OCI-LY7 (cell line): Measurements from ENCODE around the gene SV2C. TPM values are rescaled to one million over a fixed set of nuclear protein-coding genes. Genes with fewer than 3 reads are reported as not detected.

Source experiments
- BruUV-seq: library from RNA; stranded (reverse); fragments of 400-500 nt; replicated peaks from 2 replicates; lab custom pipeline; 2021; lab: Mats Ljungman, UMichigan
- CTCF ChIA-PET: fragments of 300-600 bp; sonication (Branson Sonifier 250); formaldehyde crosslinking; loops from one replicate; lab custom pipeline; 2022; ENCODE audit warnings: antibody characterized with exemption; ENCODE audit not compliant: unreplicated experiment; lab: Charles Lee
- POLR2A ChIA-PET: fragments of 300-600 bp; sonication (Branson Sonifier 250); formaldehyde crosslinking; loops from one replicate; lab custom pipeline; 2022; ENCODE audit warnings: antibody characterized with exemption; lab: Charles Lee
- DNase-seq: peaks from one replicate; pipeline ENCODE4 v3.0.0-alpha.2; 2015; ENCODE audit warnings: low spot score
- H2AFZ ChIP-seq: fragments of 200-600 bp; sonication (generic), shearing (Covaris generic); 2 replicates; pipeline ENCODE4 v1.6.1; 2014; ENCODE audit warnings: mild to moderate bottlenecking, antibody characterized with exemption, low read length, moderate library complexity
- H3K27ac ChIP-seq: fragments of 200-600 bp; sonication (generic); 2 replicates; pipeline ENCODE4 v1.5.1; 2014; ENCODE audit warnings: mixed run types, low read depth, mild to moderate bottlenecking, moderate library complexity, low read length, inconsistent platforms; ENCODE audit not compliant: poor library complexity, severe bottlenecking
- H3K36me3 ChIP-seq: fragments of 200-600 bp; sonication (generic); 2 replicates; pipeline ENCODE4 v1.6.1; 2014; ENCODE audit warnings: mild to moderate bottlenecking, antibody characterized with exemption, low read length, moderate library complexity, mixed read lengths; ENCODE audit not compliant: insufficient read depth
- H3K4me1 ChIP-seq: fragments of 200-600 bp; sonication (generic); 2 replicates; pipeline ENCODE4 v1.5.1; 2014; ENCODE audit warnings: mild to moderate bottlenecking, low read length; ENCODE audit not compliant: insufficient read depth, poor library complexity, severe bottlenecking
- H3K4me2 ChIP-seq: fragments of 200-600 bp; sonication (generic); 2 replicates; pipeline ENCODE4 v1.6.1; 2014; ENCODE audit warnings: mild to moderate bottlenecking, low read length
- H3K4me3 ChIP-seq: fragments of 200-600 bp; sonication (generic); 2 replicates; pipeline ENCODE4 v1.5.1; 2014; ENCODE audit warnings: mild to moderate bottlenecking, low read depth, low read length; ENCODE audit not compliant: poor library complexity, severe bottlenecking
- H3K79me2 ChIP-seq: fragments of 200-600 bp; sonication (generic); 2 replicates; pipeline ENCODE4 v1.6.1; 2016; ENCODE audit warnings: low read depth, mild to moderate bottlenecking, low read length, moderate library complexity, mixed read lengths; ENCODE audit not compliant: insufficient read depth
- H3K9me2 ChIP-seq: fragments of 200-600 bp; sonication (generic); 2 replicates; pipeline ENCODE4 v1.6.1; 2016; ENCODE audit warnings: mild to moderate bottlenecking, low read length, mixed read lengths; ENCODE audit not compliant: insufficient read depth
- H3K9me3 ChIP-seq: fragments of 200-600 bp; sonication (generic); 2 replicates; pipeline ENCODE4 v1.6.1; 2014; ENCODE audit warnings: mild to moderate bottlenecking, mixed run types, low read length, mixed read lengths
- H4K20me1 ChIP-seq: fragments of 200-600 bp; sonication (generic); 2 replicates; pipeline ENCODE4 v1.6.1; 2014; ENCODE audit warnings: mild to moderate bottlenecking, antibody characterized with exemption, low read length, moderate library complexity, mixed read lengths; ENCODE audit not compliant: insufficient read depth
- EZH2phosphoT487 ChIP-seq: fragments of 200-600 bp; sonication (generic); IDR thresholded peaks from 2 replicates; pipeline ENCODE4 v1.6.1; 2018; ENCODE audit warnings: low read depth, borderline replicate concordance, mild to moderate bottlenecking, mixed run types, antibody characterized with exemption, low read length, moderate library complexity, mixed read lengths
- intact Hi-C: fragments of 100-400 bp; cut with micrococcal nuclease; formaldehyde crosslinking; loops from one replicate; pipeline ENCODE4 v1.10.0; 2022; ENCODE audit not compliant: unreplicated experiment
- total RNA-seq, 2 experiments: library from RNA; depleted of rRNA in 1 of 2; stranded (reverse); fragments of >200 nt in 1 of 2; shearing (Covaris generic) in 1 of 2; gene quantifications; 2 replicates each; pipeline ENCODE4 v1.2.3, GENCODE V29; 2014 to 2022
- TF ChIP-seq, protein P1 (sequence below): fragments of 200-600 bp; sonication (generic); conservative IDR thresholded peaks from 2 replicates; pipeline ENCODE4 v1.5.1; 2014; ENCODE audit warnings: mild to moderate bottlenecking, antibody characterized with exemption, low read length, moderate library complexity, mixed read lengths

The SV2C gene
- total RNA-seq, 2 experiments from 2014 or later = not detected

DNA sequence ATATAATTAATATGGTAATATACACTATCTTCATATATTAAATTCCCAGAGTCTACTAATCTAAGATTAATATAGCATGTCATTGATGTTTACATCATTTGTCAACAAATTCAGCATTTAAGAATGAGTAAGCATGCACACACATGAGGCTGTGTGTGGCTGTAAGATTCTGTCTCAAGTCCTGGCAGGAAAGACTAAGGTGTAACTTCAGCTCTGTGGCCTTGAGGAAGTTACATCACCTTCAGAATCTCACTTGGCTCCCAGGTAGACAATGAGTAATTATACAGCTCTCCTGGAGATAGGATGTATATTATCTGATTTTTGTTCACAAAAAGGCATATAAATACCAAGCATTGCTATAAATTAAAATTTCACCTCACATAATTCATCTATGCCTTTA is 200.5 kb downstream of the SV2C start:
- Histone ChIP-seq H4K20me1 (no peaks in the 10 kb centered on the region), H3K9me3 (no peaks in the 10 kb centered on the region), H3K36me3 (no peaks in the 10 kb centered on the region), H3K9me2 (no peaks in the 10 kb centered on the region), H3K4me1 (no peaks in the 10 kb centered on the region), H3K27ac (no peak overlapping the region), H3K4me3 (no peak overlapping the region), H2AFZ (no peak overlapping the region), H3K79me2 (no peaks in the 10 kb centered on the region), H3K4me2 (no peak overlapping the region)
- POLR2A ChIA-PET = interaction anchor here (0.6 kb wide), 1 partner anchor 84 kb away, joined by 3 read pairs; no protein-coding TSS in a partner anchor
- intact Hi-C loops = no loop called here
- CTCF ChIA-PET = no interaction called here
- TF ChIP-seq, protein P1, sequence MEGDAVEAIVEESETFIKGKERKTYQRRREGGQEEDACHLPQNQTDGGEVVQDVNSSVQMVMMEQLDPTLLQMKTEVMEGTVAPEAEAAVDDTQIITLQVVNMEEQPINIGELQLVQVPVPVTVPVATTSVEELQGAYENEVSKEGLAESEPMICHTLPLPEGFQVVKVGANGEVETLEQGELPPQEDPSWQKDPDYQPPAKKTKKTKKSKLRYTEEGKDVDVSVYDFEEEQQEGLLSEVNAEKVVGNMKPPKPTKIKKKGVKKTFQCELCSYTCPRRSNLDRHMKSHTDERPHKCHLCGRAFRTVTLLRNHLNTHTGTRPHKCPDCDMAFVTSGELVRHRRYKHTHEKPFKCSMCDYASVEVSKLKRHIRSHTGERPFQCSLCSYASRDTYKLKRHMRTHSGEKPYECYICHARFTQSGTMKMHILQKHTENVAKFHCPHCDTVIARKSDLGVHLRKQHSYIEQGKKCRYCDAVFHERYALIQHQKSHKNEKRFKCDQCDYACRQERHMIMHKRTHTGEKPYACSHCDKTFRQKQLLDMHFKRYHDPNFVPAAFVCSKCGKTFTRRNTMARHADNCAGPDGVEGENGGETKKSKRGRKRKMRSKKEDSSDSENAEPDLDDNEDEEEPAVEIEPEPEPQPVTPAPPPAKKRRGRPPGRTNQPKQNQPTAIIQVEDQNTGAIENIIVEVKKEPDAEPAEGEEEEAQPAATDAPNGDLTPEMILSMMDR = no peak
- BruUV-seq = no TSS peak
- no peak for DNase-seq

DNA sequence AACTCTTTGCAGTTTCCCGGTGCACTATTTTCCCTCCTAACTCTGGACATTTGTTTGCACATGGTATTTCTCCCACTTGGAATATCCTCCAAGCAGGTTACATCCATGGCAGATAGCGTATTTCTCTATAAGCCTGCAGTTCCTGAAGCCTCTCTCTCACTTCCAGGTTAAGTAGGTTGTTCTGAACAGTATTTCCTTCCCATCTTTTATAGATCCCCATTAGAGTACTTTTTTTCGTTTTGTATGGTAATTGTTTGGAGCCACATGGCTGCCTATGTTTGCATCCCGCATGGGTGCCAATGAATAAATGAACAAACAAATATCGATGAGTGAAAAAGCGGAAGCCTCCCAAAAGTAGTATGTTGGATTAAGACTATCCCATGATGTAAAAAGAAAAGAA is 206.5 kb downstream of the SV2C start:
- ChIA-PET POLR2A (interaction anchor here (0.9 kb wide), 1 partner anchor 37 kb away, joined by 3 read pairs; no protein-coding TSS in a partner anchor), CTCF (no interaction called here)
- no peaks in the 10 kb centered on the region for H3K9me2 ChIP-seq
- intact Hi-C loops = no loop called here
- no peaks in the 10 kb centered on the region for H3K36me3 ChIP-seq
- H3K4me1 ChIP-seq = peaks cover 11% of the 10 kb centered on the region
- H3K79me2 ChIP-seq = no peaks in the 10 kb centered on the region
- TF ChIP-seq, protein P1 = no peak
- TF ChIP-seq EZH2phosphoT487 = no peak
- H3K4me3 ChIP-seq = no peak overlapping the region
- no peaks in the 10 kb centered on the region for H4K20me1 ChIP-seq
- no TSS peak for BruUV-seq
- H3K4me2 ChIP-seq = no peak overlapping the region
- no peak for DNase-seq
- H3K27ac ChIP-seq = no peak overlapping the region
- no peak overlapping the region for H2AFZ ChIP-seq
- H3K9me3 ChIP-seq = no peaks in the 10 kb centered on the region

DNA sequence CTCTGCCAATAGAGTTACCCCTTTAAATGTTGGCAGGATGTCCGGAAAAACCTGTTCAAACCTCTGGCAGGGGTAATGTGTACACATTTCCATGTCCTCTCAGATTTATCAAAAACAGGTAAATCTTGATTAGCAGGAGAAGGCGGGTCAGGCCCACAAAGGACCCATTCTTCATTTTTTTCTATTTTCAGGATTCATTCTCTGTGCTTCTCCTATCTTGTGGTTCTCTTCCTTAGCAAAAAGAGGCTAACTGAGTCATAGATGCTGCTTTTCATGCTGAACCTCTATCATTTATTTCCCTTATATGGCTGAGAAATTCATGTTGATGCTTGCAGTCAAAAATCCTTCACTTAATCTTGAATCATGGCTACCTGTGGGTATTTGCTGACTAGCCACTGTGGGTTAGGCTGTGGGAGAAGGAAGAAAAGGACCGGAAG is 207.2 kb downstream of the SV2C start:
- H2AFZ ChIP-seq = no peak overlapping the region
- H3K4me2 ChIP-seq = no peak overlapping the region
- no peaks in the 10 kb centered on the region for H3K36me3 ChIP-seq
- intact Hi-C loops = no loop called here
- no peaks in the 10 kb centered on the region for H4K20me1 ChIP-seq
- H3K27ac ChIP-seq = no peak overlapping the region
- no peak for DNase-seq
- no peak for TF ChIP-seq EZH2phosphoT487
- TF ChIP-seq, protein P1 = no peak
- H3K79me2 ChIP-seq = no peaks in the 10 kb centered on the region
- ChIA-PET CTCF (no interaction called here), POLR2A (no interaction called here)
- H3K9me3 ChIP-seq = no peaks in the 10 kb centered on the region
- BruUV-seq = no TSS peak
- H3K4me1 ChIP-seq = peaks cover 11% of the 10 kb centered on the region
- H3K9me2 ChIP-seq = no peaks in the 10 kb centered on the region
- H3K4me3 ChIP-seq = no peak overlapping the region
